Glutamatergic neuron (in vitro differentiated cells): ENCODE results near the gene RGS6. TPM values are rescaled to one million over a fixed set of nuclear protein-coding genes. Genes with fewer than 3 reads are reported as not detected.

Experiments
- DNase-seq: peaks from one replicate; pipeline ENCODE4 v3.0.0; 2022
- H3K27ac Mint-ChIP-seq: one replicate; pipeline ENCODE4 v1.8.0; 2020; ENCODE audit warnings: mild to moderate bottlenecking, mixed read lengths, inconsistent platforms; ENCODE audit not compliant: unreplicated experiment
- H3K27me3 Mint-ChIP-seq: one replicate; pipeline ENCODE4 v1.8.0; 2020; ENCODE audit warnings: mild to moderate bottlenecking, moderate library complexity, mixed read lengths, inconsistent platforms; ENCODE audit not compliant: unreplicated experiment
- H3K36me3 Mint-ChIP-seq: one replicate; pipeline ENCODE4 v1.8.0; 2020; ENCODE audit warnings: mild to moderate bottlenecking, mixed read lengths, inconsistent platforms; ENCODE audit not compliant: unreplicated experiment
- H3K4me1 Mint-ChIP-seq: one replicate; pipeline ENCODE4 v1.8.0; 2020; ENCODE audit warnings: mild to moderate bottlenecking, low read depth, mixed read lengths, inconsistent platforms; ENCODE audit not compliant: unreplicated experiment
- H3K4me3 Mint-ChIP-seq: one replicate; pipeline ENCODE4 v1.8.0; 2020; ENCODE audit warnings: mild to moderate bottlenecking, mixed read lengths, inconsistent platforms; ENCODE audit not compliant: unreplicated experiment
- H3K9me3 Mint-ChIP-seq: one replicate; pipeline ENCODE4 v1.8.0; 2020; ENCODE audit warnings: mild to moderate bottlenecking, moderate library complexity, mixed read lengths, inconsistent platforms; ENCODE audit not compliant: unreplicated experiment
- total RNA-seq: library from RNA; stranded (reverse); fragmentation: NEBNext Ultra II Directional; extraction: Animal tissue kit (Norgen Biotek cat#: 25700); gene quantifications from one replicate; pipeline ENCODE4 v1.2.1, GENCODE V29; 2021; ENCODE audit not compliant: unreplicated experiment
- TF ChIP-seq, protein P1 (sequence below): fragments of 200-600 bp; sonication (generic); IDR thresholded peaks from one replicate; pipeline ENCODE4 v1.5.0; 2021; ENCODE audit not compliant: partially characterized antibody, unreplicated experiment

RGS6 gene
- total RNA-seq, 1 donor from 2014 or later = 1.2 TPM

DNA sequence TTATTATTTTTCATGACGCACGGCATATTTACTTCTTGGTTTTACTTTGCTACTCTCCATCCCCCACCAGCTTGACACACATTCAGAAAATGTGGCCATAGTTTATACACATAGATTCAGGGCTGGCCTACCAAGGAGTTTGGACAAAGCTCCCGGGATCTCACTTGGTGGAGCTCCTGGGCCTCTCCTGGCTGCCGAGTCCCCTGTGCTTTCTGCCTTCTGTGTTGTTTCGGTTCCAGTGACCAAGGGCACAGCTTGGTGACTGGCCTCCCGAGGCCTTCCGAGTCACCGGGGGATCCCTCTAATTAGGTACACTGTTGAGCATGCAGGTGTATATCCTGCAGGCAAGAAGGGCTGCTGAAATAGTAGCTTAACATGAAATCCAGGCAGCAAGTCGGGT is 63.5 kb downstream of the RGS6 start:
- no peak overlapping the region for H3K4me3 Mint-ChIP-seq
- DNase-seq = no peak
- H3K27me3 Mint-ChIP-seq = no peaks in the 10 kb centered on the region
- no peaks in the 10 kb centered on the region for H3K36me3 Mint-ChIP-seq
- H3K4me1 Mint-ChIP-seq = no peaks in the 10 kb centered on the region
- H3K27ac Mint-ChIP-seq = no peak overlapping the region
- TF ChIP-seq, protein P1, sequence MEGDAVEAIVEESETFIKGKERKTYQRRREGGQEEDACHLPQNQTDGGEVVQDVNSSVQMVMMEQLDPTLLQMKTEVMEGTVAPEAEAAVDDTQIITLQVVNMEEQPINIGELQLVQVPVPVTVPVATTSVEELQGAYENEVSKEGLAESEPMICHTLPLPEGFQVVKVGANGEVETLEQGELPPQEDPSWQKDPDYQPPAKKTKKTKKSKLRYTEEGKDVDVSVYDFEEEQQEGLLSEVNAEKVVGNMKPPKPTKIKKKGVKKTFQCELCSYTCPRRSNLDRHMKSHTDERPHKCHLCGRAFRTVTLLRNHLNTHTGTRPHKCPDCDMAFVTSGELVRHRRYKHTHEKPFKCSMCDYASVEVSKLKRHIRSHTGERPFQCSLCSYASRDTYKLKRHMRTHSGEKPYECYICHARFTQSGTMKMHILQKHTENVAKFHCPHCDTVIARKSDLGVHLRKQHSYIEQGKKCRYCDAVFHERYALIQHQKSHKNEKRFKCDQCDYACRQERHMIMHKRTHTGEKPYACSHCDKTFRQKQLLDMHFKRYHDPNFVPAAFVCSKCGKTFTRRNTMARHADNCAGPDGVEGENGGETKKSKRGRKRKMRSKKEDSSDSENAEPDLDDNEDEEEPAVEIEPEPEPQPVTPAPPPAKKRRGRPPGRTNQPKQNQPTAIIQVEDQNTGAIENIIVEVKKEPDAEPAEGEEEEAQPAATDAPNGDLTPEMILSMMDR = no peak
- no peaks in the 10 kb centered on the region for H3K9me3 Mint-ChIP-seq

- Mint-ChIP-seq H3K27me3 (no peaks in the 10 kb centered on the region), H3K9me3 (peaks cover 1% of the 10 kb centered on the region), H3K4me3 (no peak overlapping the region), H3K27ac (no peak overlapping the region), H3K36me3 (no peaks in the 10 kb centered on the region), H3K4me1 (no peaks in the 10 kb centered on the region)
- TF ChIP-seq, protein P1 = no peak
- DNase-seq = no peak
These were observed 64.4 kb downstream of the RGS6 start for GRCh38 chr14:71996610-71997009.

DNA sequence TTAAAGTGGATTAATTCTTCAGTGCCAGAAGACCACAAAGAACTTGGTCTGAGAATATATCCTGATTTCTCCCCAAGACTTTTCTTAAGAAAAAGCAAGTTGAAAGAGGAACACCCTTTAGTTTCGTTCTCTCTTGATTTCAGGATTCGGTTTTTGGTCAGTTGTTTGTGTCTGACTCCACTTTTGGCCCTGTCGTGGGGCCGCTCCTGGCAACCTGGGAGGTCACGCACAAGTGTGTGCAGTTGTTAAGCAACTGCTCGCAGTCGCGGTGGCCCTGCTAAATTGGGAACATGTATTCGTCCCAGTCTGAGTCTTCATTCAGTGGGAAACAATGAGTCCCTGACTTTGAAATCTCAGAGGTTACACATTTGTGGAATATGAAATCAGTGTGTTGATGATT is 68.7 kb downstream of the RGS6 start:
- peaks cover 5% of the 10 kb centered on the region for H3K27me3 Mint-ChIP-seq
- no peak for DNase-seq
- H3K4me3 Mint-ChIP-seq = no peak overlapping the region
- TF ChIP-seq, protein P1 = no peak
- H3K9me3 Mint-ChIP-seq = peaks cover 1% of the 10 kb centered on the region
- no peaks in the 10 kb centered on the region for H3K36me3 Mint-ChIP-seq
- H3K27ac Mint-ChIP-seq = no peak overlapping the region
- H3K4me1 Mint-ChIP-seq = no peaks in the 10 kb centered on the region

DNA sequence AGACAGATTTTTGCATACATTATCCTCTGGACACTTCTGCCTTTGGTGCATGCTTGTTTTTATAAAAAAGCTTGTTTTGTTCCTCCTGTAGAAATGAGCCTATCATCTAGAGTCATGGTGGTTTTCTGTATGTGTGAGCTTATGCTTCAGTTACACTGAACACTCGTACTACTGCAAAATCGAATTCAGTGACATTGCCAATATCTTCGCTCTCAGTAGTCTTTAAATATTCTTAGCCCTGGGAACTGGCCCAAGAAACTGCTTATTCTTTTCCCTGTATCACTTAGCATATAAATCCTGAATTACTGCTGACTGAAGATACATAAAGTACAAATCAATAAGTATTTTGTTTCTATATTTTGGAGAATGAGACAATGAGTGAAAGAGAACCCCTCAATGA is 70.5 kb downstream of the RGS6 start:
- Mint-ChIP-seq H3K4me1 (no peaks in the 10 kb centered on the region), H3K27ac (no peak overlapping the region), H3K36me3 (no peaks in the 10 kb centered on the region), H3K4me3 (no peak overlapping the region), H3K27me3 (peaks cover 5% of the 10 kb centered on the region), H3K9me3 (peaks cover 1% of the 10 kb centered on the region)
- TF ChIP-seq, protein P1 = no peak
- DNase-seq = no peak

DNA sequence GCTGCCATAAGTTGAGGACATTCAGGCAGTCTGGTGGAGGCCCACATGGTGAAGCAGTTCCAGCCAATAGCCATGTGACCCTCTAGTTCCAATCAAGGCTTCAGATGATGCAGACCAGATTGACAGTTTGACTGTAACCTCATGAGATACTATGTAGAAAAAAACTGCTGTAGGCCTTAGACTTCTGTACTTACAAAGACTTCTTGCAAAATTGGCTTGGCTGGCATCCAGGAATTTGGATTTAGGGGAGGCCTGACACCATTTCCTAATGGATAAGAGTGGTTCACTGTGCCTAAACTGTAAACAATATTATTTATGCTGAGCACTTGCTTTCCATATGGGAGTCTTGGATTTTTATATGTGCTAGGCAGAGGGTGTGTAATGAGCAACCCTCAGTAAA is 76.4 kb downstream of the RGS6 start:
- no peak overlapping the region for H3K27ac Mint-ChIP-seq
- H3K9me3 Mint-ChIP-seq = no peaks in the 10 kb centered on the region
- TF ChIP-seq, protein P1 = no peak
- no peaks in the 10 kb centered on the region for H3K27me3 Mint-ChIP-seq
- no peak for DNase-seq
- H3K36me3 Mint-ChIP-seq = no peaks in the 10 kb centered on the region
- H3K4me3 Mint-ChIP-seq = no peak overlapping the region
- H3K4me1 Mint-ChIP-seq = no peaks in the 10 kb centered on the region
